HG03432 (cell line): ENCODE results near the gene TRPM4.
"Not testable (repeated sequence)": the region's sequence is repeated elsewhere in the genome, so short reads cannot be mapped to it uniquely, and the experiment has no call there.

ENCODE experiments used
- ATAC-seq: cut with Tn5 transposase; IDR thresholded peaks from one replicate; pipeline ENCODE4 v1.9.1; 2021; ENCODE audit warnings: mild to moderate bottlenecking, moderate library complexity; ENCODE audit not compliant: unreplicated experiment

The TRPM4 gene

GRCh38 chr19:49157445-49158224 lies at the start of gene TRPM4:
Gene TRPM4, plus strand, starts transcription at chr19:49157792. Its CDS starts 75 bp downstream, at chr19:49157867.
- no peak for ATAC-seq

- ATAC-seq: no peak
Measured at GRCh38 chr19:49109051-49109450, 48.5 kb upstream of the TRPM4 start.

GRCh38 chr19:49109569-49110233 lies 47.9 kb upstream of the TRPM4 start:
- ATAC-seq: no peak

- no peak for ATAC-seq
Measured at GRCh38 chr19:49110567-49110966, 47.0 kb upstream of the TRPM4 start.

- ATAC-seq: no peak
Measured at GRCh38 chr19:49111218-49111998, 46.2 kb upstream of the TRPM4 start.

GRCh38 chr19:49113762-49114629 lies 43.6 kb upstream of the TRPM4 start, which contains the start of gene LIN7B:
Gene LIN7B, plus strand, starts transcription at chr19:49114370. Its CDS starts 35 bp downstream, at chr19:49114405.
- ATAC-seq: peak; percentile 60

- ATAC-seq: no peak
Measured at GRCh38 chr19:49114630-49115363, 42.8 kb upstream of the TRPM4 start.

GRCh38 chr19:49116544-49116943 lies 41.0 kb upstream of the TRPM4 start:
- ATAC-seq: no peak

- no peak for ATAC-seq
Measured at GRCh38 chr19:49117677-49118564, 39.7 kb upstream of the TRPM4 start.

GRCh38 chr19:49118565-49119410 lies 38.8 kb upstream of the TRPM4 start, which contains the start of gene C19orf73:
Gene C19orf73, minus strand, starts transcription at chr19:49119143. Its CDS starts 121 bp downstream, at chr19:49119022.
- peak; percentile 79 for ATAC-seq

- no peak for ATAC-seq
Measured at GRCh38 chr19:49119411-49120324, 37.9 kb upstream of the TRPM4 start, which contains the start of gene PPFIA3. Gene PPFIA3, plus strand, starts transcription at chr19:49119544. Its CDS starts 8,330 bp downstream, at chr19:49127874.

- no peak for ATAC-seq
Measured at GRCh38 chr19:49120325-49120683, 37.3 kb upstream of the TRPM4 start.

- ATAC-seq: no peak
Measured at GRCh38 chr19:49120868-49121267, 36.7 kb upstream of the TRPM4 start.

GRCh38 chr19:49121841-49122240 lies 35.8 kb upstream of the TRPM4 start:
- not testable (repeated sequence) for ATAC-seq

- not testable (repeated sequence) for ATAC-seq
Measured at GRCh38 chr19:49123285-49123684, 34.3 kb upstream of the TRPM4 start.

GRCh38 chr19:49125025-49125731 lies 32.4 kb upstream of the TRPM4 start:
- no peak for ATAC-seq
